A549 (cell line): ENCODE results near the gene CACNA1D.

Experiments
- CTCF ChIP-seq: fragments of >200 bp; sonication (Bioruptor Twin); formaldehyde crosslinking; IDR thresholded peaks from 3 replicates; pipeline ENCODE4 v1.5.1; 2016
- PBX3 ChIP-seq: IDR thresholded peaks from 2 replicates; pipeline ENCODE4 v1.6.1; 2012
- POLR2AphosphoS2 ChIP-seq: conservative IDR thresholded peaks from 2 replicates; pipeline ENCODE4 v1.6.1; 2012; ENCODE audit warnings: low read length, improper control_type of control experiment, inconsistent platforms
- RAD21 ChIP-seq, 2 experiments: fragments of >200 bp in 1 of 2; sonication (Bioruptor Twin) in 1 of 2; formaldehyde crosslinking in 1 of 2; IDR thresholded peaks in 1 of 2; conservative IDR thresholded peaks in 1 of 2; 2 replicates in 1 of 2; 3 replicates in 1 of 2; pipeline ENCODE4 v1.6.1; 2012 to 2018; ENCODE audit warnings: inconsistent platforms in 1 of 2
- RARB ChIP-seq: fragments of 250-450 bp; sonication (Bioruptor Pico); IDR thresholded peaks from 2 replicates; pipeline ENCODE4 v1.8.0; 2021; ENCODE audit warnings: mild to moderate bottlenecking, moderate library complexity
- RFX5 ChIP-seq: fragments of 450-650 bp; IDR thresholded peaks from 2 replicates; pipeline ENCODE4 v1.7.1; 2014; ENCODE audit warnings: antibody characterized with exemption, mild to moderate bottlenecking, moderate library complexity
- RNF2 ChIP-seq: fragments of 200-600 bp; sonication (generic); IDR thresholded peaks from 2 replicates; pipeline ENCODE4 v1.6.1; 2016; ENCODE audit warnings: low read depth, mild to moderate bottlenecking, antibody characterized with exemption, moderate library complexity, borderline replicate concordance
- ZSCAN20 ChIP-seq: fragments of 250-450 bp; sonication (Bioruptor Pico); IDR thresholded peaks from 2 replicates; pipeline ENCODE4 v1.8.0; 2022; ENCODE audit warnings: mild to moderate bottlenecking, moderate library complexity

GRCh38 chr3:53842436-53843194 lies 348.2 kb downstream of the CACNA1D start:
- TF ChIP-seq RNF2: no peak
- TF ChIP-seq ZSCAN20 (CRISPR knock-in tag): no peak
- no peak for TF ChIP-seq CTCF
- TF ChIP-seq RAD21 (conservative IDR thresholded peaks at IDR 0.05 in 1 of 2, IDR thresholded peaks at IDR 0.05 in 1 of 2): no peak
- TF ChIP-seq PBX3: no peak
- no peak for TF ChIP-seq RARB (CRISPR knock-in tag)
- no peak for TF ChIP-seq RFX5
- no peak for TF ChIP-seq POLR2AphosphoS2
